Tibial nerve (tissue), 4 donors: ENCODE results near the gene GGA1.

Experiments
- CTCF ChIP-seq, 5 experiments: fragments of 200-600 bp in 3 of 5; fragments of 450-650 bp in 2 of 5; sonication (generic) in 3 of 5; IDR thresholded peaks; one replicate each; pipeline ENCODE4 v1.5.1; 2016 to 2019; ENCODE audit warnings: antibody characterized with exemption in 5 of 5, mild to moderate bottlenecking in 3 of 5, moderate library complexity in 2 of 5
- EP300 ChIP-seq, 2 donors: sonication (generic); formaldehyde crosslinking; IDR thresholded peaks; one replicate each; pipeline ENCODE4 v1.6.1; 2017; ENCODE audit warnings: antibody characterized with exemption in 2 of 2, mild to moderate bottlenecking in 1 of 2

GRCh38 chr22:37636949-37637273 lies 28.3 kb downstream of the GGA1 start:
- TF ChIP-seq EP300 (IDR thresholded peaks at IDR 0.05) (no peak), CTCF (IDR thresholded peaks at IDR 0.05) (no peak)
